ENCODE measurements around the gene RNF41.

RNF41 gene

DNA sequence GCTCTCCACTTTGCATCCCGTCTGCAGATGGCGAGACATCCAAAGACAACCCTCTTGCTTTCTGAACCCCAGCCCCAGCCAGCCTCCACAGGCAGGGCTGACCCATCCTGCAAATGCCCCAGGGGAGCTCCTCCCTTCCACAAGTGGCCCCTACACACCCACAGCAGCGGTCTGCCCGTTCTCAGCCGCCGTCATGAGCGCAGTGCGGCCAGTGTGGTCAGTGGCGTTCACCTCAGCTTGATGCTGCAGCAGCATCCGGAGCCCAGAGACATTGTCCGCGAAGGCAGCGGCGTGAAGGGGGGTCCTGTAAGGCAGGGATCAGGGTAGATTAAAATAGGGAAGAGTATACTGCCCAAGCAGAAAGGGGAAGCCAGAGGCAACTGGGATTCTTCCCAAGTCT lies 22.8 kb upstream of the RNF41 start:
- Histone ChIP-seq H3K4me2 (ENCODE audit: low read length, poor library complexity, severe bottlenecking) (no peak overlapping the region), H4K91ac (ENCODE audit: low read length) (peak overlapping the region; percentile 52), H3K4ac (ENCODE audit: low read depth in 1 of 2, low read length in 2 of 2) (no peak overlapping the region), H3K4me1 (ENCODE audit: control insufficient read depth, insufficient read depth, low read depth, low read length) (peaks cover 11% of the 10 kb centered on the region), H2BK5ac (ENCODE audit: low read depth, low read length, poor library complexity, severe bottlenecking) (no peak overlapping the region), H3K18ac (ENCODE audit: low read depth in 1 of 2, low read length in 2 of 2) (no peak overlapping the region), H3K36me3 (ENCODE audit: control insufficient read depth in 1 of 2, insufficient read depth in 2 of 2, low read depth in 1 of 2, low read length in 2 of 2) (peaks cover 90 to 92% of the 10 kb centered on the region in 2 experiments), H4K8ac (ENCODE audit: low read length) (no peak overlapping the region), H3K27ac (ENCODE audit: low read length, poor library complexity, severe bottlenecking) (no peak overlapping the region), H2BK12ac (ENCODE audit: low read length in 2 of 2) (no peak overlapping the region), H3K9ac (ENCODE audit: low read length) (peak overlapping the region; percentile 40), H2AFZ (ENCODE audit: low read depth, low read length) (no peak overlapping the region), H3K27me3 (ENCODE audit: control insufficient read depth in 1 of 2, insufficient read depth in 1 of 2, low read length in 2 of 2) (no peaks in the 10 kb centered on the region), H2AK5ac (ENCODE audit: low read length, severe bottlenecking) (no peak overlapping the region), H3K23ac (ENCODE audit: low read length in 2 of 2) (no peak overlapping the region), H3K79me1 (replicated peaks; ENCODE audit: low read length, poor library complexity, severe bottlenecking) (peaks cover 64% of the 10 kb centered on the region), H2BK15ac (ENCODE audit: low read depth, poor library complexity, severe bottlenecking) (no peak overlapping the region), H2BK120ac (ENCODE audit: low read depth, low read length) (no peak overlapping the region), H3K4me3 (ENCODE audit: insufficient read depth in 1 of 2, low read depth in 1 of 2, low read length in 2 of 2) (no peak overlapping the region), H3K9me3 (ENCODE audit: control insufficient read depth, low read length) (no peaks in the 10 kb centered on the region), H3K14ac (ENCODE audit: low read length in 2 of 2) (no peak overlapping the region)
- no peak for DNase-seq
- WGBS = 95% methylated on average over 14 of the region's 14 CpGs

DNA sequence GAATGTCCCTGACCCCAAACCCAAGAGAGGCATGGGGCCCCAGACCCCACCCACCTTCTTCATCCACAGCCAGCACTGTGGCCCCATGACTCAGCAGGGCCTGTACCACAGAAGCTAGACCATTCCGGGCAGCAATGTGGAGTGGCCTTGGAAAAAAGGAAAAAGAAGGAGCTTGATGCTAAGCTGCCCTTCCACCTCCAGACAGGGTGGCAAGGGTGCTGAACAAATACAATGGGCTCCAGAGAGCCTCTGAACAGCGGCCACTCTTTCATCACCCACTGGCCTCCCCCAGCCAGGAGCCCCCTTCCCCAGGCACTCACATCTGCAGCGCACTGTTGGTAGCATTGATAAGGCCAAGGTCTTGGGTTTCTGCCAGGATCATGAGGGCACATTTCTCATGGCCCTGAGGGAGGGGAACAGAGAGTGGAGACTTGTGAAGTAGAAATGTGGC lies 22.0 kb upstream of the RNF41 start:
- Histone ChIP-seq H3K4ac (ENCODE audit: low read depth in 1 of 2, low read length in 2 of 2) (peak overlapping the region in 1 of 2 experiments; percentile 15), H3K4me1 (ENCODE audit: control insufficient read depth, insufficient read depth, low read depth, low read length) (peaks cover 11% of the 10 kb centered on the region), H3K18ac (ENCODE audit: low read depth in 1 of 2, low read length in 2 of 2) (no peak overlapping the region), H3K9me3 (ENCODE audit: control insufficient read depth, low read length) (no peaks in the 10 kb centered on the region), H2BK5ac (ENCODE audit: low read depth, low read length, poor library complexity, severe bottlenecking) (no peak overlapping the region), H4K91ac (ENCODE audit: low read length) (no peak overlapping the region), H2BK12ac (ENCODE audit: low read length in 2 of 2) (no peak overlapping the region), H4K8ac (ENCODE audit: low read length) (peak overlapping the region; percentile 1), H3K27me3 (ENCODE audit: control insufficient read depth in 1 of 2, insufficient read depth in 1 of 2, low read length in 2 of 2) (no peaks in the 10 kb centered on the region), H3K4me2 (ENCODE audit: low read length, poor library complexity, severe bottlenecking) (no peak overlapping the region), H3K4me3 (ENCODE audit: insufficient read depth in 1 of 2, low read depth in 1 of 2, low read length in 2 of 2) (no peak overlapping the region), H3K23ac (ENCODE audit: low read length in 2 of 2) (no peak overlapping the region), H3K27ac (ENCODE audit: low read length, poor library complexity, severe bottlenecking) (no peak overlapping the region), H3K9ac (ENCODE audit: low read length) (peak overlapping the region; percentile 40), H2AFZ (ENCODE audit: low read depth, low read length) (no peak overlapping the region), H3K36me3 (ENCODE audit: control insufficient read depth in 1 of 2, insufficient read depth in 2 of 2, low read depth in 1 of 2, low read length in 2 of 2) (peaks cover 92 to 93% of the 10 kb centered on the region in 2 experiments), H2BK15ac (ENCODE audit: low read depth, poor library complexity, severe bottlenecking) (no peak overlapping the region), H3K79me1 (replicated peaks; ENCODE audit: low read length, poor library complexity, severe bottlenecking) (peaks cover 63% of the 10 kb centered on the region), H3K14ac (ENCODE audit: low read length in 2 of 2) (no peak overlapping the region), H2AK5ac (ENCODE audit: low read length, severe bottlenecking) (no peak overlapping the region), H2BK120ac (ENCODE audit: low read depth, low read length) (no peak overlapping the region)
- DNase-seq = no peak
- WGBS = 65% methylated on average over 3 of the region's 3 CpGs

DNA sequence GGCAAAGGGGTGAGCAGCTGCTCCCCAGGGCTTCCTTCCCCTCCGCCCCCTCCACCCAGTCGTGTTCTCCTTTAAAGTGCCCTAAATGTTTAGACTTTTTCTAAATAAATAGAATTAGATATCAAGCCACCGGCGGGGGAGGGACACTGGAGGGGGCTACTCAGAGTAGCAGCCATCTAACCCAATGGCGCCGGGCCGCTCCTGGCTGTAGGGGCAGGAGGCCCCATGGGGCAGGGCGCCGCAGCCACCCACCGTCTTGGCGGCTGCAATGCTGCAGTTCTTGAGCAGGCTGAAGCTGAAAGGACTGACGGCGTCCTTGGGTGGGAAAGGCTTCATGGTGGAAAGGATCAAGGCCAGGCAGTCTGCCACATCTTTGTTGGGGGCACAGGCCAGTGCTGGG lies 21.3 kb upstream of the RNF41 start:
- WGBS = 96% methylated on average over 11 of the region's 13 CpGs
- no peak overlapping the region for H2BK15ac ChIP-seq (ENCODE audit: low read depth, poor library complexity, severe bottlenecking)
- no peak overlapping the region for H3K4ac ChIP-seq (ENCODE audit: low read depth in 1 of 2, low read length in 2 of 2)
- H3K14ac ChIP-seq (ENCODE audit: low read length in 2 of 2) = no peak overlapping the region
- no peak overlapping the region for H2BK12ac ChIP-seq (ENCODE audit: low read length in 2 of 2)
- H3K36me3 ChIP-seq (ENCODE audit: control insufficient read depth in 1 of 2, insufficient read depth in 2 of 2, low read depth in 1 of 2, low read length in 2 of 2) = peaks cover 88 to 92% of the 10 kb centered on the region in 2 experiments
- H3K9me3 ChIP-seq (ENCODE audit: control insufficient read depth, low read length) = no peaks in the 10 kb centered on the region
- H2BK5ac ChIP-seq (ENCODE audit: low read depth, low read length, poor library complexity, severe bottlenecking) = no peak overlapping the region
- no peaks in the 10 kb centered on the region for H3K27me3 ChIP-seq (ENCODE audit: control insufficient read depth in 1 of 2, insufficient read depth in 1 of 2, low read length in 2 of 2)
- H3K79me1 ChIP-seq (replicated peaks; ENCODE audit: low read length, poor library complexity, severe bottlenecking) = peaks cover 59% of the 10 kb centered on the region
- H4K91ac ChIP-seq (ENCODE audit: low read length) = no peak overlapping the region
- no peak overlapping the region for H2AK5ac ChIP-seq (ENCODE audit: low read length, severe bottlenecking)
- H3K4me3 ChIP-seq (ENCODE audit: insufficient read depth in 1 of 2, low read depth in 1 of 2, low read length in 2 of 2) = no peak overlapping the region
- peak overlapping the region; percentile 40 for H3K9ac ChIP-seq (ENCODE audit: low read length)
- H2AFZ ChIP-seq (ENCODE audit: low read depth, low read length) = no peak overlapping the region
- H3K4me1 ChIP-seq (ENCODE audit: control insufficient read depth, insufficient read depth, low read depth, low read length) = peaks cover 12% of the 10 kb centered on the region
- H3K27ac ChIP-seq (ENCODE audit: low read length, poor library complexity, severe bottlenecking) = no peak overlapping the region
- H4K8ac ChIP-seq (ENCODE audit: low read length) = no peak overlapping the region
- DNase-seq = no peak
- H3K18ac ChIP-seq (ENCODE audit: low read depth in 1 of 2, low read length in 2 of 2) = peak overlapping the region in 1 of 2 experiments; percentile 55
- no peak overlapping the region for H3K4me2 ChIP-seq (ENCODE audit: low read length, poor library complexity, severe bottlenecking)
- no peak overlapping the region for H2BK120ac ChIP-seq (ENCODE audit: low read depth, low read length)
- H3K23ac ChIP-seq (ENCODE audit: low read length in 2 of 2) = no peak overlapping the region

DNA sequence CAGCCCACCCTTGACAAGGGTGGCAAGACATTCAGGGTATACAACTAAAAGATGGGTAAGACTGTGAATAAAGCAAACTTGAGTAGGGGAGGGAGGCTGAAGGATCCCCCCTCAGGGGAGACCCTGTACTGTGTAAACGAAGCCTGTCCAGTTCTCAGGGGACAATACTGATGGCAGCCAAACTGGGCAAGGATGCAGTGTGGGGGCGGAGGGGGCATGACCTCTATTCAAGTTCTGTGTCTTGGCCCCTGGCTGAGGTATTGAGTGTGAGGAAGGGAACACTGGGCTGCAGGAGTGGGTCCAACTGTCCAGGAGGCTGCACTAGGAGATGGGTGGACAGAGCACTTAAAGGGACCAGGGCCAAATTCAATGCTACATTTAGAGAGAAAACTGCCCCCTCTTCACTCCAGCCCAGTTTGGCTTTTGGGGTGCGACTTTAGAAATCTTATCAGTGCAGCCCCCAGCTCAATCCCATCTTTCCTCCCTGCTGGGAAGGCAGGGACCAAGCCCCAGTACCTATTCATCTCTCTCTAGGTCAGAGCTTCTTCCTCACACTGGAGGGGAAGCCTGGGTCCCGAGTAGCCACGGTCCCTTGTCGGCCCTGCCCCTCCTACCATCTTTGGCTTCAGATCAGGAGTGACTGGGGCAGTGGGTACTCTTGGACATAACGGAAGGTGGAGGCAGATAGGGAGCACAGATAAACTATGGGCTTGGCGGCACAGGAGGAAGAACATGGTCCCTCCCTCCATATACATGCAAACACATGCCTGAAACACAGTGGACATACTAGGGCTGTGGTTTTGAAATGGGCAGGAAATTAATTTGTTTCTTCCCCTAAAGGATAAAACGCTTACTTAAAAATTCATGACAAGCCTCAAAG lies 19.9 kb upstream of the RNF41 start:
- no peak overlapping the region for H2BK15ac ChIP-seq (ENCODE audit: low read depth, poor library complexity, severe bottlenecking)
- peak overlapping the region in 1 of 2 experiments; percentile 18 for H2BK12ac ChIP-seq (ENCODE audit: low read length in 2 of 2)
- no peaks in the 10 kb centered on the region for H3K27me3 ChIP-seq (ENCODE audit: control insufficient read depth in 1 of 2, insufficient read depth in 1 of 2, low read length in 2 of 2)
- H2AK5ac ChIP-seq (ENCODE audit: low read length, severe bottlenecking) = no peak overlapping the region
- no peak overlapping the region for H4K91ac ChIP-seq (ENCODE audit: low read length)
- peaks cover 50% of the 10 kb centered on the region for H3K79me1 ChIP-seq (replicated peaks; ENCODE audit: low read length, poor library complexity, severe bottlenecking)
- no peak overlapping the region for H3K18ac ChIP-seq (ENCODE audit: low read depth in 1 of 2, low read length in 2 of 2)
- no peak overlapping the region for H3K4me3 ChIP-seq (ENCODE audit: insufficient read depth in 1 of 2, low read depth in 1 of 2, low read length in 2 of 2)
- H3K23ac ChIP-seq (ENCODE audit: low read length in 2 of 2) = no peak overlapping the region
- H3K4me1 ChIP-seq (ENCODE audit: control insufficient read depth, insufficient read depth, low read depth, low read length) = peaks cover 18% of the 10 kb centered on the region
- peaks cover 89 to 93% of the 10 kb centered on the region in 2 experiments for H3K36me3 ChIP-seq (ENCODE audit: control insufficient read depth in 1 of 2, insufficient read depth in 2 of 2, low read depth in 1 of 2, low read length in 2 of 2)
- no peaks in the 10 kb centered on the region for H3K9me3 ChIP-seq (ENCODE audit: control insufficient read depth, low read length)
- H3K14ac ChIP-seq (ENCODE audit: low read length in 2 of 2) = no peak overlapping the region
- no peak for DNase-seq
- H2BK120ac ChIP-seq (ENCODE audit: low read depth, low read length) = no peak overlapping the region
- no peak overlapping the region for H3K27ac ChIP-seq (ENCODE audit: low read length, poor library complexity, severe bottlenecking)
- H4K8ac ChIP-seq (ENCODE audit: low read length) = no peak overlapping the region
- no peak overlapping the region for H2AFZ ChIP-seq (ENCODE audit: low read depth, low read length)
- H3K4ac ChIP-seq (ENCODE audit: low read depth in 1 of 2, low read length in 2 of 2) = no peak overlapping the region
- WGBS = 94% methylated on average over 8 of the region's 9 CpGs
- no peak overlapping the region for H3K4me2 ChIP-seq (ENCODE audit: low read length, poor library complexity, severe bottlenecking)
- H3K9ac ChIP-seq (ENCODE audit: low read length) = no peak overlapping the region
- no peak overlapping the region for H2BK5ac ChIP-seq (ENCODE audit: low read depth, low read length, poor library complexity, severe bottlenecking)
